CD4-positive, alpha-beta T cell treated with Interleukin-6 for 4 hours (primary cell): ENCODE results near the gene ZNF280C.
"Not testable (repeated sequence)": the region's sequence is repeated elsewhere in the genome, so short reads cannot be mapped to it uniquely, and the experiment has no call there.

Experiments
- DNase-seq: peaks from one replicate; pipeline ENCODE4 v3.0.0-alpha.2; 2020; ENCODE audit warnings: mixed read lengths

ZNF280C gene

GRCh38 chrX:130268449-130269170 lies at the start of gene ZNF280C:
ZNF280C (minus strand) TSS chrX:130268899; CDS start chrX:130260449, 8,450 bp downstream.
- peak; percentile 91 for DNase-seq

GRCh38 chrX:130304587-130305368 lies 36.1 kb upstream of the ZNF280C start:
- no peak for DNase-seq

GRCh38 chrX:130301977-130302376 lies 33.3 kb upstream of the ZNF280C start:
- no peak for DNase-seq

- no peak for DNase-seq
Measured at GRCh38 chrX:130301405-130301804, 32.7 kb upstream of the ZNF280C start.

- DNase-seq: no peak
Measured at GRCh38 chrX:130300010-130300282, 31.2 kb upstream of the ZNF280C start.

- DNase-seq: no peak
Measured at GRCh38 chrX:130299279-130300009, 30.7 kb upstream of the ZNF280C start.

GRCh38 chrX:130296743-130297142 lies 28.0 kb upstream of the ZNF280C start:
- DNase-seq: no peak

GRCh38 chrX:130296297-130296678 lies 27.6 kb upstream of the ZNF280C start:
- no peak for DNase-seq

GRCh38 chrX:130295519-130296296 lies 27.0 kb upstream of the ZNF280C start:
- no peak for DNase-seq

- DNase-seq: no peak
Measured at GRCh38 chrX:130287071-130287770, 18.5 kb upstream of the ZNF280C start.

GRCh38 chrX:130285710-130286109 lies 17.0 kb upstream of the ZNF280C start:
- DNase-seq: no peak

- no peak for DNase-seq
Measured at GRCh38 chrX:130285069-130285620, 16.4 kb upstream of the ZNF280C start.

GRCh38 chrX:130282151-130282550 lies 13.5 kb upstream of the ZNF280C start:
- no peak for DNase-seq

- no peak for DNase-seq
Measured at GRCh38 chrX:130280901-130281300, 12.2 kb upstream of the ZNF280C start.

- DNase-seq: not testable (repeated sequence)
Measured at GRCh38 chrX:130272253-130272652, 3.6 kb upstream of the ZNF280C start.

GRCh38 chrX:130269391-130269790 lies 692 bp upstream of the ZNF280C start:
- DNase-seq: not testable (repeated sequence)

- no peak for DNase-seq
Measured at GRCh38 chrX:130267956-130268448, 697 bp downstream of the ZNF280C start.

- DNase-seq: no peak
Measured at GRCh38 chrX:130264573-130264972, 4.1 kb downstream of the ZNF280C start.

- DNase-seq: no peak
Measured at GRCh38 chrX:130263016-130263415, 5.7 kb downstream of the ZNF280C start.

GRCh38 chrX:130262231-130262630 lies 6.5 kb downstream of the ZNF280C start:
- no peak for DNase-seq

GRCh38 chrX:130261296-130261893 lies 7.3 kb downstream of the ZNF280C start:
- DNase-seq: no peak
